Retina (tissue), 1 donor: ENCODE results near the gene LEF1.
A peak's percentile ranks its signal among the peaks of the same experiment; 100 is the strongest.
"Not testable (repeated sequence)": the region's sequence is repeated elsewhere in the genome, so short reads cannot be mapped to it uniquely, and the experiment has no call there.

Source experiments
- DNase-seq: peaks from one replicate; pipeline ENCODE4 v3.0.0-alpha.2; 2016

LEF1 gene

DNA sequence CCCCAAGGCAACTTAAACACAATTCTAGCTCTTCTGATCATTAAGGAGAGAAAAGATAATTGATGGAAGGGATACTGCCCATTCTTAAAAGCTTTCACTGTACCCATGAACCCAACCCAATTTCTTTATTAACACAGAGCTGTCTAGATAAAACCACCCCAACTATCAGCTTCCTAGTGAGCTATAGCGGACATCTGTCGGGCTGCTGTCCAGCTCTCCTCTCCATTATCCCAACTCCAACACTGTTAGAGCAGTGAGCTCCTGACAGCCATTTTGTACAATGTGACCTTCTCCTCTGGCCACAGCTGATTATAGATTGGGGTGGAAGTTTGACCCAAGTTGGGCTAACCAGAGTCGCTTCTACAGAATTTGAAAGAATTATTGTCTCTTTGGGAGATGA lies 112.9 kb downstream of the LEF1 start:
- DNase-seq: no peak

DNA sequence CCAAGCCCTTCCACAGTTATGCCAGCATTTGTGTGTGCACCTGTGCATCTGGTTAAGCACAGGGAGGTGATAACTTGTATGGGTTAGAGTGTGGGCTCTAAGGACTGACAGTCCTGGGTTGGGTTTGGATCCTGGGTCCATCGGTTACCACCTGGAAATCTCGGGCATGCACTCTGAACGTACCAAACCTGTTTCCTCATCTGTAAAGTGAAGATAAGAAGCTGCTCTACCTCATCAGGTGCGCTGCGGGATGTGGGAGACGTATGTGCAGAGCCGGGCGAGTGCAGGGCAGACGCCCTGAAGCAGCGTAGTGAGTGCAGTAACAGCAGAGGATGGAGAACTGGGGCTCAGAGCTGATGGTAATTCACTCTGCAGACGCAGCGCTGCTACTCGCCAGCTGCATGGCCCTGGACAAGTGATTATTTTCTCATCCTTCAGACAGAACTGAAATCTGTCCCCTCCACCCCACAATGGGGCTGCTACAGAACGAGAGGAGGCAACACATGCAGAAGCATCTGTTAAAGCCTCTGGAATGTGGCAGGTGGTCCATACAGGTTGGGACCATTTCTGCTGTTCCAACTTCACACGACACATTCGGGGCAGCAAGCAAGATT lies 114.6 kb downstream of the LEF1 start:
- no peak for DNase-seq

GRCh38 chr4:108053251-108053711 lies 115.5 kb downstream of the LEF1 start:
- DNase-seq: no peak

DNA sequence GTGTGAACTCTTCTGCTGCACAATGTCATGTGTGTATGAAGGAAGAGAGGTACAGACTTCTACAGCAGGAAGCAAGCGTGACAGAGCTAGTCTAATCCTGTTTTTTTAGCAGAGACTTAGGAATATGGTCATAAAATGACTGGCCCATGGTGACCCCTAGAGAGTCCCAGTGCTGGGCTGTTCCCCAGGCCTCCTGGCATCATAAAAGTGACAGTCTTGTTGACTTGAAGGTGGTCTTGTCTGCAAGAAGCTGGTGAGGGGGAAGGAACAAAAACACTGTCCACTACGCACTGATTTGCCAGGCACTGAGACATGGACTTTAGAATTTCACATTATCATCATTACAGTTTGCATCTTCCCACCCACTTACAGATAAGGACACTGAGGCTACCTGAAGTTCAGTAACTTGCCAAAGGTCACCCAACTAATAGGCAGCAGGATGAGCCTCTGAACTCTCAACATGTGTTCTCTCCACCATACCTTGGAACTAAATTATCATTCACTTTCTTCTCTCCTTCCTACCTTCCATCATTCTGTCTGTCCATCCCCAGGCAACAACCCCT lies 116.1 kb downstream of the LEF1 start:
- DNase-seq: no peak

DNA sequence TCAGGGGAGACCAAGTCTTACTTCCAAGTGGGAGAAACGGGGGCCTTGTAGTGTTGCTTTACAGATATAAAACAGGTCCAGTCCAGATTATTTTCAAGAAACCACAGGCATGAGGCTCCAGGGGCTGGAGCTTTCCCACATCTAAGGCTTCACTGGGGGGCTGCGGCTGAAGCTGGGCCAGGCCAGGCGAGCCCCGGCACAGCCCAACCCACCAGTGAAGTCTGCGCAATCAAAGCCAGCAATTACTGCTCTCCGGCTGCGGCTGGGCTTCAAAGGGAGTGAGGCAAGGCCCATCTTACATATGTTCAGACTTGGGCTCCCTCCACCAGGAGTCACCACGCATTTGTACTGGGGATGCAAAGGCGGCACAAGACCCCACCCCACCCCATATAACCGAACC lies 117.4 kb downstream of the LEF1 start:
- no peak for DNase-seq

- DNase-seq: not testable (repeated sequence)
Measured at GRCh38 chr4:108050166-108051111, 118.3 kb downstream of the LEF1 start.

DNA sequence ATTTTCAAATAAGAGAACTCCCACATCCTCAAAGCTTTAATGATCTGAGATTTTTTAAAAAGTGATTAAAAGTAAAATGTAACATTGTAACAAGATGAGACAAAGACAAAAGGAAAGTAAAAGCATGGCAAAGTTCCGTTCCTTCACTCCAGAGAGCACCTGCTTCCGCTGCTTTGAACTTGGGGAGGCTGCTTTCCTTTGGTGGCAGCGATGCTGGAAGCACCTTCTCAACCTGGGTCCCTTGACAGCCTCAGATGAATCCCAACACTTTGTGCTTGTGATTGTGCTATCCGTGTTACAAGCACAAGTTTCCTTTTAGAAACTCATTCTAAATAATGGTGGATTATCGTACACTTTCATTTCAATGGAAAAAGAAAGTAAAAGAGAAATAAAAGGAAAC lies 119.3 kb downstream of the LEF1 start:
- DNase-seq: no peak

GRCh38 chr4:108048997-108049396 lies 119.7 kb downstream of the LEF1 start:
- DNase-seq: no peak

GRCh38 chr4:108048157-108048556 lies 120.6 kb downstream of the LEF1 start:
- no peak for DNase-seq

DNA sequence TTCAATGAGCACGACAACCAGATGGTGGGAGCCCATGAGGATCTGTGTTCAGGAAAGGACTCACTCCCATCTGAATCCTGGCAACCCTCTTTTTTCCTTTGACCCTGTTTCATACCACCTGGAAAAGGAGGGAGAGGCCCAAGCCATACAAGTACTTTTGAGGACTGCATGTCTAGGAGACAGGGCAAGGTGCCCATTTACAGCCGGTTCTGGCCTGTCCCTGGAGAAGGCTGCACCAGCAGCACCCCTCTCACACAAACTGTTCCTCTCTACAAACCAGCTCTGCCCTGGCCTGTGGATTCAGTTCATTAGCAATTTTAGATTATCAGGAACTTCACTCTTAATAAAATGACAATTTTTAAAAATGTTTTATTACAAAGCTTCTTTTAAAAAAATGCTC lies 121.5 kb downstream of the LEF1 start:
- no peak for DNase-seq

DNA sequence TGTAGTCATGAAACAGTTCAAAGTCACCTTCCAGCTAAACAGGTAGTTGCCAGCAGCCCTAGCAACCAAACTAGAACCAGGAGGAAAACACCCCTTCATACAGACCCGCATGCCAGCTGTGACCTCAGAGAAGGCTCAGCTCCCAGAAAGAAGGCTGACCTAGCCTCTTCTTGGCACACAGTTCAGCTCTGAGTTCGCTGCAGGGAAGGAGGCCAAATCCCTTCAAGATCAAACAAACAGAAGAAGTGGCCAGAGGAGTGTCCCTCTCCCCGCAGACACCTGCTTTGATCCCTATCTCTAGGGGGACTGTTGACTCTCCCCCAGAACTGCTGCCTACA lies 123.1 kb downstream of the LEF1 start:
- no peak for DNase-seq

- DNase-seq: no peak
Measured at GRCh38 chr4:108044951-108045686, 123.6 kb downstream of the LEF1 start.

DNA sequence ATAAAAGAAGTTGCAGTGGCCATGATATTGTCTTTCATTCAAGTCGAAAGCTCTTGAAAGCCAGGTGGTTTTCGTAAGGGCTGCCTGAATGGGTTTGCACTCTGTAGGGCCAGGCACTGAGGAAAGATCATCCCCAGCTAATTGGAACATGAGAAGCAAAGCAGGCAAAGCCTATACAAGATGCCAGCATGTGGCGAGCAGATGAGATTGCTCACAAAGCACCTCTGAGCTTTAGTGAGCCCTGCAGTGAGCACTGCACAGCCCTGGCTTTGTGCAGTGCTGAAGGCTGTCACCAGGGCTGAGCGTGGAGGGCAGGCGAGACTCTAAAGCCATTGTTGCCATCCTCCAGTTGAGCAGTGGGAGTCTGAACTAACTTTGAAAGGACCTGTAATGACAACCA lies 125.2 kb downstream of the LEF1 start:
- peak; percentile 59 for DNase-seq

DNA sequence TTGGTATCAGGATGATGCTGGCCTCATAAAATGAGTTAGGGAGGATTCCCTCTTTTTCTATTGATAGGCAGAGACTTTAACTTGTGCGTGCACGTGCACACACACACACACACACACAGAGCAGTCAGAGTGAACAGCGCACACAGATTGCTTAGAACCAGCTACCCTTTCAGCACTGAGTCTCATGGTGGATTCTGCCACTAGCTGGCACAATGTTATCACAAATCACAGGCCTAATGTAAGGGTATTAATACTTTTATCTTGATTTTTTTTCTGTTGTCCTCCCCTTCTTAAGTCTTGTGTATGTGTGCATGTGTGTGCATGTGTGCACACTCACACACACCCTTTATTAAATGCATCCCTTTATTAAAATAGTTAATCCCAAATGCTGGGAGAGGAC lies 125.8 kb downstream of the LEF1 start:
- DNase-seq: peak; percentile 18

DNA sequence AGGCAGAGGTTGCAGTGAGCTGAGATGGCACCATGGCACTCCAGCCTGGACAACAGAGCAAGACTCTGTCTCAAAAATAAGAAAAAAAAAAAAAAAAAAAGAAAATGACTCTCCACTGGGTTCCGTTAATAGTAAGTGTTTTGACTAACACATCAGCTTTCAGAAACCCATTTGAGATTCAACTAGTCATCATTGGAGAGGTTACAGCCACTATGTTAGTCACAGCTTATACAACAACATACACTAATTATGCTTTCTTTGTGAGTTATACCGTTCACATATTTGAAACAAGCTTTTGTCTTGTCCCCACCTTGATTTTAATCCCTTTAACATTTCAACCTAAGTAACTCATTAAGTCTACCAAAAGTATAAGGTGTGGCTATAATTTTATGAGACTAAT lies 130.8 kb downstream of the LEF1 start:
- DNase-seq: no peak

DNA sequence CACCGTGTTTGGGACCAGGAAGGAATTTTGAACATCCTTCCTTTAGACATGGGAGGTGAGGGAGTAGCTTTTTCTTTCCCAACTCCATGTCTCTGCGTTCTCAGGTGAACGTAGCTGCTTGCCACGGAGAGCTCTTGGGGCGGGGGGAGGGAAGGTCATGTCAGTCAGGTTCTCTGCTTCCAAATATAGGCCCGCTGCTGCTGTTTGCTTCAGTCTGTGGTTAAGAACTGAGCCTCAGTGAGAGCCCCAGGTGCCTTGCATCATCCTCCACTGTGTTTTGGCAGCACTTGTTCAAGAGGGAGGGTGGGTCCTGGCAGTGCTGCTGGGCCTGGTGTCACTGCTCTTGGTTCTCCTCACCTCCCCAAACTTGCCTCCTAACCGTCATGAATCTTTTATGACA lies 132.5 kb downstream of the LEF1 start:
- DNase-seq: no peak

DNA sequence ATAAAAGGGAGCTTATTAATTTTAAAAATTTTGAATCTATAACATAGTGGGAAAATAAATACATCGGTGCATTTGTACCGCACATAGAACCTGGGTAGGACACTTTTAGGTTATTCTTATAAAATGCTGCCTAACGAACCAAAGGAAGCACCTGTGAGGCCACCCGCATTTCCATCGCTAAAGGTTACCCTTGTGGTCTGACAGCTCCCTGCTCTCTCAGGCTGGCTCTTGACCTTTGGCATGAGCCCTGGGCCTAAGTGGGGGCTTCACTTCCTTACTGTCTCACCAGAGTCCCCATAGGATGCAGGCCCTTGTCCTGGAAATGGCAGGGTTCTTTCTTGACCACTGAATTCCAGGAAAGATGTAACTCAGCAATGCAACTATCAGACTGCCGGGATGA lies 133.0 kb downstream of the LEF1 start:
- DNase-seq: no peak

GRCh38 chr4:108034565-108034964 lies 134.2 kb downstream of the LEF1 start:
- DNase-seq: no peak

DNA sequence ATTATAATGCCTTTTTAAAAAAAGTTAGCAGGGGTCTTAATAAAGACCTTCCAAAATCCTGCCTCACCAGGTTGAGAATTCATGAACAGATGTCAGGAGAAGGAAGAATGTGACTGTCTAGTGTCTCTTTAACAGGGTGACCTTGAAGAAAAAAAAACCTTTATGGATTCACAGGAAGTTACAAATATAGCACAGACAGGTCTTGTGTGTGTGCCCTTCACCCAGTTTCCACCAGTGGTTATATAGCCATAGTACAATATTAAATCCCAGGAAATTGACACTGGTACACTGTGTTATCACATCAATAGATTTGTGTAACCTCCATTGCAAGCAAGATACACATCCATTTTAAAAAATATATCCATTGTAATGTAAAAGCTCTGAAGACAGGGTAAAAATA lies 135.4 kb downstream of the LEF1 start:
- no peak for DNase-seq

DNA sequence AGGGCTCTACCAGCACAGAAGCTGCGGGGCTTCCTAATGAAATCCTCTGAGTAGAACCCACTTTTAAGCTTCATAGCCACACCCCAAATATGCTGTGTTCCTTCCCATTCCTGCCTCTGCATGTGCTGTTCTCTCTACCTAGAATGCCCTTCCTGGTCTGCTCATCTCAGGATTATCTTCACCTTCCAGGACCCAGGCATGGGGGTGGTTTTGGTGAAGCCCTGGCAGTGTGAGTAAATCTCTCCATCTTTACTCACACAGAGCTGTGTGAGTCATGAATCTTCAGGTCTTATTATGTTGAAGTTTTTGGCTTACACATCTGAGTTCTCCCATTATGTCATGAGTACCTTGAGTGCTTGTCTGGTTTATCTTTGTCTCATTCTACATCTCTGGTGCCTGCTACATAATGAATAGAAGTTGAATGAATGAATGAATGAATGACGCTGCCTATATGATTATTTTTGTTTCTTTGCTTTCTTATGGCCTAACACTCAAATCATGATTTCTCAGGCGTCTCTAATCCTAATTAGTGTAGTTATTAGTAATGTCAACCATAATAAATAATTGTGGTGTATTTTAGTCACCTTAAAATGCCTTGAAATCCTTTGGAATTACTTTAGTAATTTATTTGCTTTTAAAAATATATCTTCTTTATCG lies 137.2 kb downstream of the LEF1 start:
- DNase-seq: no peak

GRCh38 chr4:108030332-108030731 lies 138.4 kb downstream of the LEF1 start:
- DNase-seq: peak; percentile 66

GRCh38 chr4:108029731-108030130 lies 139.0 kb downstream of the LEF1 start:
- no peak for DNase-seq
